Duodenal mucosa (tissue), 2 donors: ENCODE results near the gene TLCD5.

Source experiments
- H3K27ac ChIP-seq: one replicate; pipeline ENCODE4 v1.7.0; 2013; ENCODE audit warnings: low read depth, low read length
- H3K27me3 ChIP-seq, 2 donors: one replicate each; pipeline ENCODE4 v1.7.0; 2013; ENCODE audit warnings: low read length in 2 of 2, control low read depth in 1 of 2; ENCODE audit not compliant: insufficient read depth in 2 of 2, control insufficient read depth in 1 of 2
- H3K36me3 ChIP-seq, 2 donors: one replicate each; pipeline ENCODE4 v1.7.0; 2013; ENCODE audit warnings: low read length in 2 of 2, control low read depth in 1 of 2; ENCODE audit not compliant: insufficient read depth in 2 of 2, control insufficient read depth in 1 of 2
- H3K4me1 ChIP-seq, 2 donors: one replicate each; pipeline ENCODE4 v1.7.0; 2013; ENCODE audit warnings: low read length in 2 of 2, control low read depth in 1 of 2; ENCODE audit not compliant: insufficient read depth in 2 of 2, control insufficient read depth in 1 of 2
- H3K4me3 ChIP-seq, 2 donors: one replicate each; pipeline ENCODE4 v1.7.0; 2013; ENCODE audit warnings: low read length in 2 of 2, low read depth in 1 of 2
- H3K9ac ChIP-seq, 2 donors: one replicate each; pipeline ENCODE4 v1.7.0; 2013; ENCODE audit warnings: low read length in 2 of 2, low read depth in 1 of 2
- H3K9me3 ChIP-seq, 2 donors: one replicate each; pipeline ENCODE4 v1.7.0; 2013; ENCODE audit warnings: low read length in 2 of 2, control low read depth in 1 of 2; ENCODE audit not compliant: control insufficient read depth in 1 of 2

Gene TLCD5

GRCh38 chr11:120326845-120327281 lies 1.8 kb downstream of the TLCD5 start:
- H3K27me3 ChIP-seq: peaks cover 0 to 4% of the 10 kb centered on the region in 2 donors
- H3K9ac ChIP-seq: no peak overlapping the region
- no peaks in the 10 kb centered on the region for H3K36me3 ChIP-seq
- H3K9me3 ChIP-seq: no peaks in the 10 kb centered on the region
- H3K4me3 ChIP-seq: peak overlapping the region in 1 of 2 donors; percentile 11
- H3K27ac ChIP-seq: no peak overlapping the region
- peaks cover 14 to 19% of the 10 kb centered on the region in 2 donors for H3K4me1 ChIP-seq

GRCh38 chr11:120327311-120327710 lies 2.2 kb downstream of the TLCD5 start:
- Histone ChIP-seq H3K9ac (no peak overlapping the region), H3K9me3 (no peaks in the 10 kb centered on the region), H3K27me3 (peaks cover 0 to 4% of the 10 kb centered on the region in 2 donors), H3K27ac (no peak overlapping the region), H3K36me3 (no peaks in the 10 kb centered on the region), H3K4me3 (peak overlapping the region in 1 of 2 donors; percentile 11), H3K4me1 (peaks cover 14 to 19% of the 10 kb centered on the region in 2 donors)

- Histone ChIP-seq H3K4me3 (no peak overlapping the region), H3K27ac (no peak overlapping the region), H3K9ac (no peak overlapping the region), H3K4me1 (peaks cover 14 to 19% of the 10 kb centered on the region in 2 donors), H3K36me3 (no peaks in the 10 kb centered on the region), H3K9me3 (no peaks in the 10 kb centered on the region), H3K27me3 (peaks cover 0 to 4% of the 10 kb centered on the region in 2 donors)
These were observed 4.5 kb downstream of the TLCD5 start for GRCh38 chr11:120329556-120329955.

GRCh38 chr11:120330045-120330444 lies 4.9 kb downstream of the TLCD5 start:
- Histone ChIP-seq H3K36me3 (no peaks in the 10 kb centered on the region), H3K4me3 (no peak overlapping the region), H3K4me1 (peaks cover 14 to 16% of the 10 kb centered on the region in 2 donors), H3K9ac (no peak overlapping the region), H3K27me3 (no peaks in the 10 kb centered on the region), H3K9me3 (no peaks in the 10 kb centered on the region), H3K27ac (no peak overlapping the region)

- Histone ChIP-seq H3K9ac (no peak overlapping the region), H3K9me3 (no peaks in the 10 kb centered on the region), H3K27ac (no peak overlapping the region), H3K36me3 (no peaks in the 10 kb centered on the region), H3K27me3 (no peaks in the 10 kb centered on the region), H3K4me1 (peaks cover 6 to 16% of the 10 kb centered on the region in 2 donors), H3K4me3 (no peak overlapping the region)
These were observed 6.3 kb downstream of the TLCD5 start for GRCh38 chr11:120331301-120331996.

GRCh38 chr11:120332822-120333716 lies 8.0 kb downstream of the TLCD5 start:
- no peaks in the 10 kb centered on the region for H3K9me3 ChIP-seq
- no peak overlapping the region for H3K4me3 ChIP-seq
- H3K27me3 ChIP-seq: peaks cover 0 to 4% of the 10 kb centered on the region in 2 donors
- no peaks in the 10 kb centered on the region for H3K36me3 ChIP-seq
- no peak overlapping the region for H3K27ac ChIP-seq
- no peak overlapping the region for H3K9ac ChIP-seq
- peaks cover 9 to 16% of the 10 kb centered on the region in 2 donors for H3K4me1 ChIP-seq

GRCh38 chr11:120333801-120334200 lies 8.7 kb downstream of the TLCD5 start:
- peaks cover 10 to 18% of the 10 kb centered on the region in 2 donors for H3K4me1 ChIP-seq
- no peak overlapping the region for H3K27ac ChIP-seq
- H3K36me3 ChIP-seq: no peaks in the 10 kb centered on the region
- no peak overlapping the region for H3K4me3 ChIP-seq
- no peak overlapping the region for H3K9ac ChIP-seq
- no peaks in the 10 kb centered on the region for H3K9me3 ChIP-seq
- H3K27me3 ChIP-seq: peaks cover 0 to 4% of the 10 kb centered on the region in 2 donors

- H3K4me3 ChIP-seq: no peak overlapping the region
- H3K36me3 ChIP-seq: no peaks in the 10 kb centered on the region
- no peak overlapping the region for H3K9ac ChIP-seq
- H3K27me3 ChIP-seq: peaks cover 0 to 4% of the 10 kb centered on the region in 2 donors
- peaks cover 11 to 18% of the 10 kb centered on the region in 2 donors for H3K4me1 ChIP-seq
- H3K9me3 ChIP-seq: no peaks in the 10 kb centered on the region
- H3K27ac ChIP-seq: no peak overlapping the region
These were observed 9.2 kb downstream of the TLCD5 start for GRCh38 chr11:120334332-120334731.

GRCh38 chr11:120334894-120335462 lies 9.9 kb downstream of the TLCD5 start:
- peak overlapping the region; percentile 75 to 91 for H3K4me3 ChIP-seq
- peaks cover 18 to 20% of the 10 kb centered on the region in 2 donors for H3K4me1 ChIP-seq
- H3K9me3 ChIP-seq: no peaks in the 10 kb centered on the region
- H3K9ac ChIP-seq: peak overlapping the region; percentile 61 to 70
- no peaks in the 10 kb centered on the region for H3K36me3 ChIP-seq
- H3K27me3 ChIP-seq: peaks cover 0 to 4% of the 10 kb centered on the region in 2 donors
- peak overlapping the region; percentile 71 for H3K27ac ChIP-seq

GRCh38 chr11:120335556-120335907 lies 10.4 kb downstream of the TLCD5 start:
- Histone ChIP-seq H3K27ac (peak overlapping the region; percentile 71), H3K9ac (peak overlapping the region; percentile 61 to 70), H3K9me3 (no peaks in the 10 kb centered on the region), H3K27me3 (peaks cover 0 to 4% of the 10 kb centered on the region in 2 donors), H3K4me1 (peaks cover 22 to 26% of the 10 kb centered on the region in 2 donors), H3K36me3 (no peaks in the 10 kb centered on the region), H3K4me3 (peak overlapping the region; percentile 75 to 91)
